ENCODE data around the gene DCUN1D5. TPM values are rescaled to one million over a fixed set of nuclear protein-coding genes. Genes with fewer than 3 reads are reported as not detected.

DCUN1D5 gene
- total and polyA plus RNA-seq, 9 of the 15 experiments (the other 6 are each of a cell fraction or from before 2014, with no cell fraction given): 38.4 to 242 (median 115) TPM

- TF ChIP-seq REST (IDR thresholded peaks at IDR 0.05; ENCODE audit: borderline replicate concordance) (peak; percentile 94), REST (CRISPR knock-in tag; IDR thresholded peaks at IDR 0.05; ENCODE audit: low read depth) (0 out of 2 replicates have a peak, but pooled peaks have one; percentile 38), BACH1 (tag; IDR thresholded peaks at IDR 0.05) (no peak), TCF7L2 (IDR thresholded peaks at IDR 0.05; ENCODE audit: low read depth, low read length) (no peak), BRD4 (IDR thresholded peaks at IDR 0.05) (no peak), EP300 (IDR thresholded peaks at IDR 0.05; ENCODE audit: low read length) (no peak), MAFK (IDR thresholded peaks at IDR 0.05; ENCODE audit: low read length) (no peak), SAP30 (IDR thresholded peaks at IDR 0.05; ENCODE audit: borderline replicate concordance, insufficient read depth, low read depth, low read length, poor library complexity, severe bottlenecking) (no peak), YY1 (IDR thresholded peaks at IDR 0.05; ENCODE audit: borderline replicate concordance in 1 of 3, control insufficient read depth in 1 of 3, extremely low read depth in 1 of 3, insufficient read depth in 3 of 3, insufficient read length in 1 of 3, insufficient replicate concordance in 2 of 3, low read depth in 1 of 3, low read length in 2 of 3) (peak in 2 of 3 experiments; percentile 55 to 59), KAT2B (IDR thresholded peaks at IDR 0.05; ENCODE audit: low read depth, low read length) (no peak), SOX6 (IDR thresholded peaks at IDR 0.05) (0 out of 2 replicates have a peak, but pooled peaks have one; percentile 18), NFATC3 (IDR thresholded peaks at IDR 0.05) (no peak), SIN3A (IDR thresholded peaks at IDR 0.05; ENCODE audit: borderline replicate concordance in 2 of 2, control insufficient read depth in 1 of 2, low read depth in 2 of 2, low read length in 2 of 2) (0 out of 4 replicates have a peak, but pooled peaks of 1 of the 2 experiments have one; percentile 30), CBX5 (IDR thresholded peaks at IDR 0.05; ENCODE audit: borderline replicate concordance, low read depth) (no peak), ZFP36 (IDR thresholded peaks at IDR 0.05; ENCODE audit: low read depth, low read length, partially characterized antibody) (no peak), ZNF583 (CRISPR knock-in tag; IDR thresholded peaks at IDR 0.05) (no peak), NUFIP1 (IDR thresholded peaks at IDR 0.05; ENCODE audit: partially characterized antibody) (no peak), HBP1 (CRISPR knock-in tag; IDR thresholded peaks at IDR 0.05) (no peak)
Measured at GRCh38 chr11:103108933-103109817, 17.2 kb upstream of the DCUN1D5 start, which contains the start of gene DYNC2H1 (continued).
